ENCODE data around the gene FSD2.

FSD2 gene

GRCh38 chr15:82849556-82850512, 44.0 kb upstream of the FSD2 start:
- peak; percentile 94 for TF ChIP-seq CTCF (conservative IDR thresholded peaks at IDR 0.05)
- TF ChIP-seq ZFX (IDR thresholded peaks at IDR 0.05) = no peak
- H3K27ac ChIP-seq = peak overlapping the region; percentile 71

GRCh38 chr15:82848241-82848993, 42.5 kb upstream of the FSD2 start:
- H3K27ac ChIP-seq = peak overlapping the region; percentile 71; the same call in 1 of the 2 replicates
- TF ChIP-seq ZFX (IDR thresholded peaks at IDR 0.05) (no peak), CTCF (conservative IDR thresholded peaks at IDR 0.05) (no peak)

- no peak overlapping the region for H3K27ac ChIP-seq
- no peak for TF ChIP-seq ZFX (IDR thresholded peaks at IDR 0.05)
- TF ChIP-seq CTCF (conservative IDR thresholded peaks at IDR 0.05) = no peak
These were observed 41.8 kb upstream of the FSD2 start for GRCh38 chr15:82847703-82848102.

GRCh38 chr15:82846621-82847020, 40.8 kb upstream of the FSD2 start:
- no peak overlapping the region for H3K27ac ChIP-seq
- TF ChIP-seq ZFX (IDR thresholded peaks at IDR 0.05) (no peak), CTCF (conservative IDR thresholded peaks at IDR 0.05) (no peak)

- no peak for TF ChIP-seq CTCF (conservative IDR thresholded peaks at IDR 0.05)
- TF ChIP-seq ZFX (IDR thresholded peaks at IDR 0.05) = no peak
These were observed 39.8 kb upstream of the FSD2 start for GRCh38 chr15:82845686-82846085.

GRCh38 chr15:82843566-82843965, 37.7 kb upstream of the FSD2 start:
- H3K27ac ChIP-seq = no peak overlapping the region
- TF ChIP-seq ZFX (IDR thresholded peaks at IDR 0.05) (no peak), CTCF (conservative IDR thresholded peaks at IDR 0.05) (no peak)

More at GRCh38 chr15:82845686-82846085, 39.8 kb upstream of the FSD2 start:
- no peak overlapping the region for H3K27ac ChIP-seq

- H3K27ac ChIP-seq = no peak overlapping the region
- TF ChIP-seq ZFX (IDR thresholded peaks at IDR 0.05) = no peak
- TF ChIP-seq CTCF (conservative IDR thresholded peaks at IDR 0.05) = no peak
These were observed 34.3 kb upstream of the FSD2 start for GRCh38 chr15:82840166-82840565.

Data from C4-2B (cell line).